GM18873 (cell line): ENCODE measurements around the gene SCYGR3.

ENCODE experiments used
- ATAC-seq: cut with Tn5 transposase; IDR thresholded peaks from one replicate; pipeline ENCODE4 v1.9.1; 2021; ENCODE audit warnings: mild to moderate bottlenecking, moderate library complexity, moderate number of reproducible peaks; ENCODE audit not compliant: unreplicated experiment, low FRiP score

SCYGR3 gene

DNA sequence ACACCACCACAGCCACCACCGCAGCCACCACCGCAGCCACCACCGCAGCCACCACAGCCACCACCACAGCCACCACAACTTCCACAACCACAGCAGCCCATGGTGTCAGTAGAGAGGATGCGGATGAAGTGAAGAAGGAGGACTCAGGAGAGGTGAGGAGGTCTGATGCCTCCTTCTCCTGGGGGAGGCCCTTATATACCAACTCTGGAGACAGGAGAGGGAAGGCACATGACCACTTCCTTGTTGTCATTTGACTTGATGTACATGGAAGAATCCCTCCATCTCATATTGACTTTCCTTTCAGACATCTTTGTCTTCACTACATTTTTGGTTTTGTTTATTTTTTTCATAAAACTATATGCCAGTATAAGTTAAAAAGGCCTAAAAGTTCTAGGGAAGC lies at the start of gene SCYGR3:
Gene SCYGR3, minus strand, starts transcription at position 101 of the 400 bp plus-strand sequence. Its CDS starts 0 bp downstream, at position 101.
- ATAC-seq, result no peak

- ATAC-seq, result no peak
These were observed 47.2 kb upstream of the SCYGR3 start for GRCh38 chr2:227661827-227662226.

GRCh38 chr2:227661025-227661649 lies 46.5 kb upstream of the SCYGR3 start:
- no peak for ATAC-seq

GRCh38 chr2:227657199-227657845 lies 42.7 kb upstream of the SCYGR3 start:
- ATAC-seq, result no peak

- no peak for ATAC-seq
These were observed 40.8 kb upstream of the SCYGR3 start for GRCh38 chr2:227655454-227655853.

GRCh38 chr2:227654426-227654825 lies 39.8 kb upstream of the SCYGR3 start:
- no peak for ATAC-seq

DNA sequence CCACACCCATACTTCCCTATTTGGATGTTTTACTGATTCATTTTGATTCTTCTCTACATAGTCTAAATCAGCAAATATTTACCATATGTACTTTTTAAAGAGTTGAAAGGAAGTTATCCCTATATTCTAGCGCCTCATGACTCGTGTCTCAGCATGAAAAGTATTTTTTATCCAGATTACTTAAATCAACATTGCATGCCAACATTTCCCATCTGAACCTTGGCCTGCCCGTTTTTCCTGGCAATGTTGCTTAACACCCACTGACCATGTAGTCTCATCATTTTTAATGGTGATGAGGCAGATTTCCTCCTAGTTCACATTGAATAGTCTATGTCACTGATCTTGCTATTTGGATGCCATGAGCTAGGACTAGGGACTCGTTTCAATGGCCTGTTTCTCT lies 38.8 kb upstream of the SCYGR3 start:
- no peak for ATAC-seq

DNA sequence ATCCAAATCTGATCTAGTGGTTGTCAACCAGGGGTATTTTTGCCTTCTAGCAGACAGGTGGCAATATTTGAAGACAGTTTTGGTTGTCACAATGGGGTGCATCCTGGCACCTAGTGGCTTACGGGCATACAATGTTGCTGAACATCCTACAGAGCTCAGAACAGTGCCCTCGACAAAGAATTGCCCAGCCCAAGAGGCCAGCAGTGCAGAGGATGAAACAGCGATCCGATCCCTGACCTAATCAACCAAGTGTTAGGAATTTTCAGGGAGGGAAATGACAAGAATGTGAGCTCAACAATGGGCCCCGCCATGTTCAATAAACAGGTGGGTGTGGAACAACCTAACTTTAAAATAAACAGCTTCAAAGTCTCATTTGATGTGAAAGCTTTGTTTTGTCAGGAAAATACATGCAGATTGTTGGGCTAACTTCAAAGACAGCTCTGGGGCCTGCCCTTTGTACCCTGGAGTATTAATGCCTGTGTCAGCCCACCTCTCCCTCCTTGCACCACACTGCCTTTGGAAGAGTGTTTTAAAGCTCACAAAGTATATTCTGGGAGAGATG lies 29.4 kb upstream of the SCYGR3 start:
- ATAC-seq, result no peak

- no peak for ATAC-seq
These were observed 28.0 kb upstream of the SCYGR3 start for GRCh38 chr2:227642656-227643055.

- no peak for ATAC-seq
These were observed 19.6 kb upstream of the SCYGR3 start for GRCh38 chr2:227634201-227634600.

DNA sequence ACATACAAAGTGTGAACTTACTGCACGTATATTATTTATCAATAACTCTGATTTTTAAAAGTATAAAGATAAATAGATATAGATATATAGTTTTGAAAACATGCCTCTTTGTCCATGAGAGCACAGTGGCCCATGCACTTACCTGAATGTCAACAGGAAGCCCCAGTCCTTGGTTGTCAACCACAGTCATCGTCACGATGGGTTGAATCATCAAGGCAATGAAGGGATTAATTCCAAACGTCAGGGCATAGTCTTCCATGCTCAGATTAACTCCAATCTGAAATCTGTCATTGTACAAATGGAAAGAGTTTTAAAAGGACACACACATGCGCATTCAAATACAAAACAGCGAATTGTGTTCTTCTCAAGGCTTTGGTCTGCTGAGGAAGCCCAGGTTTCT lies 18.2 kb upstream of the SCYGR3 start:
- ATAC-seq, result no peak

GRCh38 chr2:227630322-227630721 lies 15.7 kb upstream of the SCYGR3 start:
- no peak for ATAC-seq

GRCh38 chr2:227629435-227629834 lies 14.8 kb upstream of the SCYGR3 start:
- no peak for ATAC-seq

DNA sequence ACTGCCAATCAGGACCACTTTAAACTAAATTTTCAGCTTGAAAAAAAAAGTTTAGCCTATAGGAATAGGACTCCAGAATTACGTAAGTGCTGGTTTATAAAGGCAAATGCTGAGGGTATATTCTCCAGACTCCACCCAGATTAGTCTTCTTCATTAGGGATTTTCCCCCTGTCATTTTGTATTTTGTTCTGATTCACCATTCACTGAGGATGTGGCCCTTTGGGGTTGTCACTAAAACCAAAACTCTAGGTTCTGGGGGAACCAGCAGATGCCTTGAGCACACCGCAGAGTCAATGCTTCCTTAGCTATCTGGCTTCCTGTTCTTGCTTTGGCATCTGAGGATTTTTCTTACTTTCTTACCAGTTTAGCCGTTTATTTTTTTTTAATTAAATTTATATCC lies 13.1 kb upstream of the SCYGR3 start:
- ATAC-seq, result peak; percentile 98

GRCh38 chr2:227626580-227627151 lies 12.0 kb upstream of the SCYGR3 start:
- no peak for ATAC-seq

DNA sequence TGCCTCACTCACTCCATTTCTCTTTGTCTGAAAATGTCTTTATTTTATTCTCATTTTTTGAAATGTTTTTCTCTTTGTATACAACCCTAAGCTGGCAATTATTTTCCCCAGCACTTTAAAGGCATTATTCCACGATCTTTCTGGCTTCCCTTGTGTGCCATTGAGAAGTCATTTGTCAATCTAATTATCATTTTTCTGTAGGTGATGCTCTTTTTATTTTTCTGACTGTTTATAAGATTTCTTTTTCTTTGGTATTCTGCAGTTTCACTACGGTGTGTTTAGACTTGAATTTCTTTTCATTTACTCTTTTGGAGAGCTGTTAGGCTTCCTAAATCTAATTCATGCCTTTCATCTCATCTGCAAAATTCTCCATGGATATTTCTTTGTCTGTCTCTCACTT lies 10.8 kb upstream of the SCYGR3 start:
- no peak for ATAC-seq

DNA sequence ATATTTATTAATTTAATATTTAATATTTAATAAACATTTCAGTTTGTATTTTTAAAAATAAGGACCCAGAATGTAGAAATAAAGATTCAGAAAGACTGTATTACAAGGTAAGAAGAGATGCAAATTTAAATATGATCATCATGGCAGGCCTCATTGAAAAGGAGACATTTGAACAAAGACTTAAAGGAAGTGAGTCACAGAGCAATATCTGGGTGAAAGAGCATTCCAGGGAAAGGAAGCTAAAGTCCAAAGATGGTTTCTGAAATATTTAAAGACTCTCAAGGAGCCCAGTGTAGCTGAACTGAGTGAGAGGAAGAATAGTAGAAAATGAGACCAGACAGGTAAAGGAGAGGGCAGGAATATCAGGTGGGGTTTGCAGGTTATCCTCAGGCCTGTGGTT lies 8.6 kb upstream of the SCYGR3 start:
- no peak for ATAC-seq

GRCh38 chr2:227617316-227618230 lies 2.9 kb upstream of the SCYGR3 start, which contains the start of gene SCYGR4:
SCYGR4 (plus strand) TSS chr2:227617498; CDS start chr2:227617498, 0 bp downstream.
- ATAC-seq, result no peak

DNA sequence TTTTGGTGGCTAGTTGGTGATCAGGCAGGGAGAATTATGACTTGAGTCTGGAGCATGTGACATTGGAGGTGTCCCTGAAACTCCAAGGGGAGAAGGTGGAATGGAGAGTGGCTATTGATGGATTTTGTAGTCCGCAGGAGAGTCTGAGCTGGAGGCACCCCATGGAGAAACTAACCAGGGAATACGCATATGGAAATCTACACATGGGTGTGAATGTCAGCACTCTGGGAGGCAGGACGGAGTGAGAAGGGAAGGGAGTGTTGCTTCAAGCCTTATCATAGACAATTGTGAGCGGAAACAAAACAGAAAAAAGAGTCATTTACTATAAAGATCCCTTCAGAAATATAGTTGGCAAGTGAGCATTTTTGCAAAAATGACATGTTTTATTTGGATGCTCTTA lies 2.0 kb upstream of the SCYGR3 start:
- no peak for ATAC-seq

DNA sequence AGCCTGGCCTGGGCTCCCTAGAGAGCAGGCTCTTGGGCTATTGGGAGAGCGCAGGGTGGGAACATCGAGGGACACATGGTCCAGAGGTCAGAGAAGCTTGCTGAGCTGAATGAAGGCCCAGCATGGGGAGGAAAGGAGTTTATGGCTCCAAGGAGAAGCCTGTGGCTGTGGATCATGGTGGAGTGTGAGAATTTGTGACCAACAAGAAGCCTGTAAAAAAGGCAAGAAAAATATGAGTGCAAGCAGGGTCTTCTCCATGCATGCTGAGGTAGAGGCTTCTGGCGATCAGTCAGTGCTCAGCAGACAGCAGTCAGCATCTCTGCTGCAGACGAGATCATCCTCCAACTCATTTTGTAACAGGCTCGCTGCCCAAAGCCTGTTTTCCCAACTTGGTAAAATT lies 1.3 kb upstream of the SCYGR3 start:
- no peak for ATAC-seq

DNA sequence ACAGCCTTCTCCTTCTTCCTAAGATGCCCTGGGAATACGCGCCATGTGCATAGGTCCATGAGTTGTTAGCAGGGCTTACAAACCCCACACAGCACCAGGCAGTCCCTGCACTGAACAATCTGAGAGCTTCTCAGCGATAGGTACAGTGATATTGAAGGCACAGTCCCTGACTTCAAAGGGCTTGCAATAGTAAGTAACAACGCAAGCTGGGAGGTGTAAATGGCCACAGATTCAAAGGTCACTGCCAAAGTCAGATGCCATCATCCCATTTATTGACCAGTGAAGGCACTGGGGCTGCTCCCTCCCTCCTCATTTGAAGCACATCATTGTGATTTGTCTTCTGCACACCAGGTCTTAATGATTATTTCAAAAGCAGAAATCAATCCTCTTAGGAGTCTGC lies 541 bp upstream of the SCYGR3 start:
- ATAC-seq, result no peak
